GM23338 (cell line): ENCODE data around the gene TP53I13.

Experiments used
- EZH2 ChIP-seq: fragments of 200-600 bp; sonication (generic); IDR thresholded peaks from one replicate; pipeline ENCODE4 v1.8.0; 2017; ENCODE audit warnings: antibody characterized with exemption, mild to moderate bottlenecking, low read depth; ENCODE audit not compliant: unreplicated experiment
- EZH2phosphoT487 ChIP-seq: fragments of 200-600 bp; sonication (generic); IDR thresholded peaks from one replicate; pipeline ENCODE4 v1.8.1; 2018; ENCODE audit warnings: antibody characterized with exemption; ENCODE audit not compliant: unreplicated experiment
- JUNB ChIP-seq: IDR thresholded peaks from one replicate; pipeline ENCODE4 v1.6.1; 2016; ENCODE audit warnings: antibody characterized with exemption; ENCODE audit not compliant: unreplicated experiment

DNA sequence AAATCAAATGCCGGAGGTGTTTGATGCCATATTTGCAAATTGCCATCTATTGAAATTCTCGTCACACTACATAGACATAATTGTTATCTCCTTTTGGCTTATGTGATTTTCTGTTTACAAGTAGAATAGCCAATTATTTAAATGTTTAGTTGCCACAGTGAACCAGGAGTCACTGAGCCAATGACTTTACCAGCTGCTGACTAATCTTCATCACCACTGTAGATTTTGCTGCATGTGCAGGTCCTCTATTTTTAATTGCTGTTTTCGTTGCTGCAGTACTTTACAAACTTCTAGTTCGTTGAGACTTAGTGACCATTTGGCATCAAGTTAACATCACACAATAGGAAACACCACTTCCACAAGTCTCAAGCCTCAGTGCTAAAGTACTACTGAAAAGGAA is 24.4 kb upstream of the TP53I13 start:
- no peak for TF ChIP-seq EZH2phosphoT487
- no peak for TF ChIP-seq JUNB
- no peak for TF ChIP-seq EZH2
